Activated naive CD4-positive, alpha-beta T cell treated with anti-CD3 and anti-CD28 coated beads for 36 hours (primary cell): Measurements from ENCODE around the gene ZNF613. TPM values are rescaled to one million over a fixed set of nuclear protein-coding genes. Genes with fewer than 3 reads are reported as not detected.
"Not testable (repeated sequence)": the region's sequence is repeated elsewhere in the genome, so short reads cannot be mapped to it uniquely, and the experiment has no call there.

ENCODE experiments used
- CTCF ChIA-PET: fragments of 350-600 bp; sonication (Branson Sonifier 250); formaldehyde crosslinking; loops from one replicate; lab custom pipeline; 2021; ENCODE audit warnings: antibody characterized with exemption; lab: Charles Lee
- DNase-seq: peaks from one replicate; pipeline ENCODE4 v3.0.0-alpha.2; 2020
- H3K27ac Mint-ChIP-seq: one replicate; pipeline ENCODE4 v1.8.0; 2021; ENCODE audit warnings: mild to moderate bottlenecking, mixed read lengths
- H3K27me3 Mint-ChIP-seq: one replicate; pipeline ENCODE4 v1.8.0; 2021; ENCODE audit warnings: low read depth, mixed read lengths
- H3K36me3 Mint-ChIP-seq: one replicate; pipeline ENCODE4 v1.8.0; 2021; ENCODE audit warnings: low read depth, mixed read lengths
- H3K4me1 Mint-ChIP-seq: one replicate; pipeline ENCODE4 v1.8.0; 2021; ENCODE audit warnings: low read depth, mixed read lengths
- H3K4me3 Mint-ChIP-seq: one replicate; pipeline ENCODE4 v1.8.0; 2021; ENCODE audit warnings: mild to moderate bottlenecking, moderate library complexity, mixed read lengths
- H3K9me3 Mint-ChIP-seq: one replicate; pipeline ENCODE4 v1.8.0; 2021; ENCODE audit warnings: mixed read lengths
- intact Hi-C: fragments of 100-400 bp; cut with micrococcal nuclease; formaldehyde crosslinking; loops from one replicate; pipeline ENCODE4 v1.15.1; 2023
- total RNA-seq, 2 experiments: library from RNA; stranded (reverse); gene quantifications; one replicate each; pipeline ENCODE4 v1.2.3, GENCODE V29; 2021

The ZNF613 gene
- total RNA-seq, 2 experiments from 2014 or later, result 2.0 to 3.1 TPM

- DNase-seq, H3K4me3 Mint-ChIP-seq, H3K27me3 Mint-ChIP-seq, intact Hi-C loops, H3K27ac Mint-ChIP-seq, H3K4me1 Mint-ChIP-seq, CTCF ChIA-PET: not testable (repeated sequence)
- Mint-ChIP-seq H3K9me3 (peaks cover 65% of the 10 kb centered on the region), H3K36me3 (peaks cover 72% of the 10 kb centered on the region)
Measured at GRCh38 chr19:51980926-51981325, 53.7 kb downstream of the ZNF613 start.

GRCh38 chr19:51983361-51983760 lies 56.1 kb downstream of the ZNF613 start:
- Mint-ChIP-seq H3K4me1 (peaks cover 9% of the 10 kb centered on the region), H3K4me3 (no peak overlapping the region), H3K36me3 (peaks cover 62% of the 10 kb centered on the region), H3K27me3 (no peaks in the 10 kb centered on the region), H3K27ac (no peak overlapping the region), H3K9me3 (peaks cover 50% of the 10 kb centered on the region)
- no peak for DNase-seq
- intact Hi-C loops, result no loop called here
- CTCF ChIA-PET, result no interaction called here

- Mint-ChIP-seq H3K4me1 (peaks cover 9% of the 10 kb centered on the region), H3K27ac (peak within 1 kb of the TSS; percentile 76), H3K36me3 (peaks cover 48% of the 10 kb centered on the region), H3K9me3 (peaks cover 45% of the 10 kb centered on the region), H3K4me3 (peak within 1 kb of the TSS; percentile 85), H3K27me3 (no peaks in the 10 kb centered on the region)
- DNase-seq, result peak; percentile 96
- intact Hi-C loops, result loop anchor here (1.0 kb wide), 6 partner anchors 22 to 185 kb away; partner anchors contain the start of genes ZNF613, ZNF614, ZNF615 and ZNF649
- CTCF ChIA-PET, result interaction anchor here (0.6 kb wide), 1 partner anchor 178 kb away, joined by 3 read pairs; no protein-coding TSS in a partner anchor
Measured at GRCh38 chr19:51986309-51987291, 59.3 kb downstream of the ZNF613 start, which contains the start of gene ZNF350. ZNF350 (minus strand) TSS chr19:51986840; CDS start chr19:51974360, 12,480 bp downstream.

- CTCF ChIA-PET, result no interaction called here
- Mint-ChIP-seq H3K27me3 (no peaks in the 10 kb centered on the region), H3K4me1 (no peaks in the 10 kb centered on the region), H3K36me3 (peaks cover 72% of the 10 kb centered on the region), H3K4me3 (no peak overlapping the region), H3K9me3 (peaks cover 69% of the 10 kb centered on the region), H3K27ac (peak overlapping the region; percentile 5)
- intact Hi-C loops, result no loop called here
- DNase-seq, result no peak
Measured at GRCh38 chr19:51993422-51993821, 66.2 kb downstream of the ZNF613 start.

- Mint-ChIP-seq H3K36me3 (peaks cover 74% of the 10 kb centered on the region), H3K27me3 (no peaks in the 10 kb centered on the region), H3K27ac (peak overlapping the region; percentile 5), H3K9me3 (peaks cover 64% of the 10 kb centered on the region), H3K4me1 (no peaks in the 10 kb centered on the region), H3K4me3 (no peak overlapping the region)
- intact Hi-C loops, result no loop called here
- DNase-seq, result no peak
- CTCF ChIA-PET, result no interaction called here
Measured at GRCh38 chr19:51994048-51994644, 66.9 kb downstream of the ZNF613 start.

Other genes with a start within 250 kb of the ZNF613 start
- 1 to 10 TPM; 5.8 to 6.6 TPM for gene SPACA6, start 234.1 kb upstream of the ZNF613 start, total RNA-seq
- gene HAS1, start 203.5 kb upstream of the ZNF613 start, total RNA-seq, result not detected
- not detected for gene FPR1, start 175.6 kb upstream of the ZNF613 start, total RNA-seq
- not detected for gene FPR2, start 166.3 kb upstream of the ZNF613 start, total RNA-seq
- gene FPR3, start 132.3 kb upstream of the ZNF613 start, total RNA-seq, result not detected
- gene ZNF577, start 39.5 kb upstream of the ZNF613 start, total RNA-seq, result 1 to 10 TPM; 5.4 to 5.6 TPM
- gene ZNF649, start 22.5 kb upstream of the ZNF613 start, total RNA-seq, result 10 to 100 TPM; 10.4 to 11.6 TPM
- 1 to 10 TPM; 6.6 to 6.7 TPM for gene ZNF350, start 59.4 kb downstream of the ZNF613 start, total RNA-seq
- gene ZNF615, start 80.7 kb downstream of the ZNF613 start, total RNA-seq, result 1 to 10 TPM; 6.8 to 7.9 TPM
- 1 to 10 TPM; 7.5 to 8.2 TPM for gene ZNF614, start 100.9 kb downstream of the ZNF613 start, total RNA-seq
- 1 to 10 TPM; 6.2 to 6.7 TPM for gene ZNF432, start 121.4 kb downstream of the ZNF613 start, total RNA-seq
- gene ZNF841, start 168.3 kb downstream of the ZNF613 start, total RNA-seq, result 10 to 100 TPM; 13.3 to 15.5 TPM
- 1 to 10 TPM; 7.6 to 8.7 TPM for gene ZNF616, start 212.5 kb downstream of the ZNF613 start, total RNA-seq
- gene ZNF836, start 244.1 kb downstream of the ZNF613 start, total RNA-seq, result 10 to 100 TPM; 10.7 to 11.1 TPM